OCI-LY7 (cell line): Measurements from ENCODE around the gene TLE3. TPM values are rescaled to one million over a fixed set of nuclear protein-coding genes. Genes with fewer than 3 reads are reported as not detected.

ENCODE experiments used
- BruUV-seq: library from RNA; stranded (reverse); fragments of 400-500 nt; replicated peaks from 2 replicates; lab custom pipeline; 2021; lab: Mats Ljungman, UMichigan
- CTCF ChIA-PET: fragments of 300-600 bp; sonication (Branson Sonifier 250); formaldehyde crosslinking; loops from one replicate; lab custom pipeline; 2022; ENCODE audit warnings: antibody characterized with exemption; ENCODE audit not compliant: unreplicated experiment; lab: Charles Lee
- POLR2A ChIA-PET: fragments of 300-600 bp; sonication (Branson Sonifier 250); formaldehyde crosslinking; loops from one replicate; lab custom pipeline; 2022; ENCODE audit warnings: antibody characterized with exemption; lab: Charles Lee
- DNase-seq: peaks from one replicate; pipeline ENCODE4 v3.0.0-alpha.2; 2015; ENCODE audit warnings: low spot score
- H2AFZ ChIP-seq: fragments of 200-600 bp; sonication (generic), shearing (Covaris generic); 2 replicates; pipeline ENCODE4 v1.6.1; 2014; ENCODE audit warnings: mild to moderate bottlenecking, antibody characterized with exemption, low read length, moderate library complexity
- H3K27ac ChIP-seq: fragments of 200-600 bp; sonication (generic); 2 replicates; pipeline ENCODE4 v1.5.1; 2014; ENCODE audit warnings: mixed run types, low read depth, mild to moderate bottlenecking, moderate library complexity, low read length, inconsistent platforms; ENCODE audit not compliant: poor library complexity, severe bottlenecking
- H3K36me3 ChIP-seq: fragments of 200-600 bp; sonication (generic); 2 replicates; pipeline ENCODE4 v1.6.1; 2014; ENCODE audit warnings: mild to moderate bottlenecking, antibody characterized with exemption, low read length, moderate library complexity, mixed read lengths; ENCODE audit not compliant: insufficient read depth
- H3K4me1 ChIP-seq: fragments of 200-600 bp; sonication (generic); 2 replicates; pipeline ENCODE4 v1.5.1; 2014; ENCODE audit warnings: mild to moderate bottlenecking, low read length; ENCODE audit not compliant: insufficient read depth, poor library complexity, severe bottlenecking
- H3K4me2 ChIP-seq: fragments of 200-600 bp; sonication (generic); 2 replicates; pipeline ENCODE4 v1.6.1; 2014; ENCODE audit warnings: mild to moderate bottlenecking, low read length
- H3K4me3 ChIP-seq: fragments of 200-600 bp; sonication (generic); 2 replicates; pipeline ENCODE4 v1.5.1; 2014; ENCODE audit warnings: mild to moderate bottlenecking, low read depth, low read length; ENCODE audit not compliant: poor library complexity, severe bottlenecking
- H3K79me2 ChIP-seq: fragments of 200-600 bp; sonication (generic); 2 replicates; pipeline ENCODE4 v1.6.1; 2016; ENCODE audit warnings: low read depth, mild to moderate bottlenecking, low read length, moderate library complexity, mixed read lengths; ENCODE audit not compliant: insufficient read depth
- H3K9me2 ChIP-seq: fragments of 200-600 bp; sonication (generic); 2 replicates; pipeline ENCODE4 v1.6.1; 2016; ENCODE audit warnings: mild to moderate bottlenecking, low read length, mixed read lengths; ENCODE audit not compliant: insufficient read depth
- H3K9me3 ChIP-seq: fragments of 200-600 bp; sonication (generic); 2 replicates; pipeline ENCODE4 v1.6.1; 2014; ENCODE audit warnings: mild to moderate bottlenecking, mixed run types, low read length, mixed read lengths
- H4K20me1 ChIP-seq: fragments of 200-600 bp; sonication (generic); 2 replicates; pipeline ENCODE4 v1.6.1; 2014; ENCODE audit warnings: mild to moderate bottlenecking, antibody characterized with exemption, low read length, moderate library complexity, mixed read lengths; ENCODE audit not compliant: insufficient read depth
- CTCF ChIP-seq: fragments of 200-600 bp; sonication (generic); conservative IDR thresholded peaks from 2 replicates; pipeline ENCODE4 v1.5.1; 2014; ENCODE audit warnings: mild to moderate bottlenecking, antibody characterized with exemption, low read length, moderate library complexity, mixed read lengths
- EZH2phosphoT487 ChIP-seq: fragments of 200-600 bp; sonication (generic); IDR thresholded peaks from 2 replicates; pipeline ENCODE4 v1.6.1; 2018; ENCODE audit warnings: low read depth, borderline replicate concordance, mild to moderate bottlenecking, mixed run types, antibody characterized with exemption, low read length, moderate library complexity, mixed read lengths
- intact Hi-C: fragments of 100-400 bp; cut with micrococcal nuclease; formaldehyde crosslinking; loops from one replicate; pipeline ENCODE4 v1.10.0; 2022; ENCODE audit not compliant: unreplicated experiment
- total RNA-seq, 2 experiments: library from RNA; depleted of rRNA in 1 of 2; stranded (reverse); fragments of >200 nt in 1 of 2; shearing (Covaris generic) in 1 of 2; gene quantifications; 2 replicates each; pipeline ENCODE4 v1.2.3, GENCODE V29; 2014 to 2022

TLE3 gene
- total RNA-seq, 2 experiments from 2014 or later: 31.9 to 37.9 TPM

GRCh38 chr15:70087708-70088352, 9.9 kb downstream of the TLE3 start:
- H3K36me3 ChIP-seq: peaks cover 90% of the 10 kb centered on the region
- intact Hi-C loops: no loop called here
- peaks cover 9% of the 10 kb centered on the region; the same call in 1 of the 2 replicates for H4K20me1 ChIP-seq
- TF ChIP-seq CTCF (no peak), EZH2phosphoT487 (no peak)
- ChIA-PET CTCF (no interaction called here), POLR2A (no interaction called here)
- no TSS peak for BruUV-seq
- no peak overlapping the region for H3K4me3 ChIP-seq
- H3K4me1 ChIP-seq: peaks cover 48% of the 10 kb centered on the region
- no peak overlapping the region for H3K27ac ChIP-seq
- DNase-seq: no peak
- H3K9me2 ChIP-seq: no peaks in the 10 kb centered on the region
- no peak overlapping the region for H2AFZ ChIP-seq
- peaks cover 9% of the 10 kb centered on the region; the same call in 1 of the 2 replicates for H3K79me2 ChIP-seq
- no peak overlapping the region for H3K4me2 ChIP-seq
- no peaks in the 10 kb centered on the region for H3K9me3 ChIP-seq

- Histone ChIP-seq H3K36me3 (peaks cover 90% of the 10 kb centered on the region), H2AFZ (no peak overlapping the region), H3K4me2 (peak overlapping the region; percentile 7; the same call in 1 of the 2 replicates), H3K9me2 (no peaks in the 10 kb centered on the region), H4K20me1 (peaks cover 5% of the 10 kb centered on the region; the same call in 1 of the 2 replicates), H3K79me2 (peaks cover 9% of the 10 kb centered on the region; the same call in 1 of the 2 replicates), H3K4me3 (no peak overlapping the region), H3K27ac (no peak overlapping the region), H3K4me1 (peaks cover 50% of the 10 kb centered on the region), H3K9me3 (no peaks in the 10 kb centered on the region)
- CTCF ChIA-PET: no interaction called here
- intact Hi-C loops: no loop called here
- BruUV-seq: no TSS peak
- peak; percentile 18 for DNase-seq
- no peak for TF ChIP-seq EZH2phosphoT487
- no peak for TF ChIP-seq CTCF
- POLR2A ChIA-PET: no interaction called here
These were observed 11.1 kb downstream of the TLE3 start for GRCh38 chr15:70086636-70087035.

GRCh38 chr15:70084461-70084860, 13.3 kb downstream of the TLE3 start:
- Histone ChIP-seq H4K20me1 (peaks cover 5% of the 10 kb centered on the region; the same call in 1 of the 2 replicates), H3K9me2 (no peaks in the 10 kb centered on the region), H3K36me3 (peaks cover 90% of the 10 kb centered on the region), H3K4me3 (peak overlapping the region; percentile 45), H3K9me3 (no peaks in the 10 kb centered on the region), H3K79me2 (peaks cover 9% of the 10 kb centered on the region; the same call in 1 of the 2 replicates), H3K4me1 (peaks cover 50% of the 10 kb centered on the region), H2AFZ (no peak overlapping the region), H3K4me2 (peak overlapping the region; percentile 70), H3K27ac (peak overlapping the region; percentile 48)
- no peak for TF ChIP-seq CTCF
- TF ChIP-seq EZH2phosphoT487: no peak
- ChIA-PET CTCF (no interaction called here), POLR2A (no interaction called here)
- no peak for DNase-seq
- intact Hi-C loops: loop anchor here (5.0 kb wide), 1 partner anchor 47 kb away; no protein-coding TSS in a partner anchor
- BruUV-seq: no TSS peak
